Adipocyte (in vitro differentiated cells): ENCODE results near the gene CDC42EP4.

Experiments
- DNase-seq: peaks from one replicate; pipeline ENCODE4 v3.0.0-alpha.2; 2015; ENCODE audit warnings: low read depth
- H3K27me3 ChIP-seq: replicated peaks from 2 replicates; pipeline ENCODE4 v1.7.0; 2013; ENCODE audit warnings: mild to moderate bottlenecking, low read length, moderate library complexity; ENCODE audit not compliant: control insufficient read depth, insufficient read depth
- H3K36me3 ChIP-seq: 2 replicates; pipeline ENCODE4 v1.7.0; 2013; ENCODE audit warnings: low read length, mild to moderate bottlenecking, moderate library complexity; ENCODE audit not compliant: control insufficient read depth, insufficient read depth, severe bottlenecking
- H3K4me1 ChIP-seq: 2 replicates; pipeline ENCODE4 v1.7.0; 2013; ENCODE audit warnings: mild to moderate bottlenecking, low read length, moderate library complexity; ENCODE audit not compliant: control insufficient read depth, insufficient read depth
- H3K4me3 ChIP-seq: 2 replicates; pipeline ENCODE4 v1.7.0; 2013; ENCODE audit warnings: mild to moderate bottlenecking, low read length, moderate library complexity
- H3K9ac ChIP-seq: 2 replicates; pipeline ENCODE4 v1.7.0; 2013; ENCODE audit warnings: mild to moderate bottlenecking, low read length, moderate library complexity
- H3K9me3 ChIP-seq: 2 replicates; pipeline ENCODE4 v1.7.0; 2013; ENCODE audit warnings: mild to moderate bottlenecking, low read length, moderate library complexity; ENCODE audit not compliant: control insufficient read depth

The CDC42EP4 gene

GRCh38 chr17:73351764-73352163 is 40.0 kb upstream of the CDC42EP4 start:
- no peak for DNase-seq
- Histone ChIP-seq H3K4me1 (peaks cover 23% of the 10 kb centered on the region), H3K4me3 (no peak overlapping the region), H3K36me3 (no peaks in the 10 kb centered on the region), H3K9ac (no peak overlapping the region), H3K9me3 (no peaks in the 10 kb centered on the region), H3K27me3 (no peaks in the 10 kb centered on the region)

- DNase-seq = no peak
- Histone ChIP-seq H3K9ac (no peak overlapping the region), H3K27me3 (no peaks in the 10 kb centered on the region), H3K36me3 (no peaks in the 10 kb centered on the region), H3K9me3 (no peaks in the 10 kb centered on the region), H3K4me3 (no peak overlapping the region), H3K4me1 (peaks cover 16% of the 10 kb centered on the region)
Observed at GRCh38 chr17:73350864-73351263, 39.1 kb upstream of the CDC42EP4 start.

GRCh38 chr17:73349647-73350046 is 37.8 kb upstream of the CDC42EP4 start:
- no peak overlapping the region for H3K9ac ChIP-seq
- DNase-seq = no peak
- H3K4me1 ChIP-seq = peaks cover 14% of the 10 kb centered on the region
- no peaks in the 10 kb centered on the region for H3K36me3 ChIP-seq
- H3K4me3 ChIP-seq = no peak overlapping the region
- no peaks in the 10 kb centered on the region for H3K9me3 ChIP-seq
- no peaks in the 10 kb centered on the region for H3K27me3 ChIP-seq

GRCh38 chr17:73349138-73349537 is 37.3 kb upstream of the CDC42EP4 start:
- no peaks in the 10 kb centered on the region for H3K36me3 ChIP-seq
- no peak overlapping the region for H3K9ac ChIP-seq
- no peaks in the 10 kb centered on the region for H3K27me3 ChIP-seq
- no peak for DNase-seq
- no peaks in the 10 kb centered on the region for H3K9me3 ChIP-seq
- no peak overlapping the region for H3K4me3 ChIP-seq
- H3K4me1 ChIP-seq = peaks cover 15% of the 10 kb centered on the region

- H3K36me3 ChIP-seq = no peaks in the 10 kb centered on the region
- no peak overlapping the region for H3K9ac ChIP-seq
- H3K9me3 ChIP-seq = no peaks in the 10 kb centered on the region
- H3K27me3 ChIP-seq = no peaks in the 10 kb centered on the region
- H3K4me3 ChIP-seq = no peak overlapping the region
- no peak for DNase-seq
- H3K4me1 ChIP-seq = peaks cover 18% of the 10 kb centered on the region
Observed at GRCh38 chr17:73348829-73349095, 37.0 kb upstream of the CDC42EP4 start.

GRCh38 chr17:73348018-73348828 is 36.4 kb upstream of the CDC42EP4 start:
- H3K4me3 ChIP-seq = no peak overlapping the region
- no peaks in the 10 kb centered on the region for H3K36me3 ChIP-seq
- no peak overlapping the region for H3K9ac ChIP-seq
- peaks cover 24% of the 10 kb centered on the region for H3K4me1 ChIP-seq
- DNase-seq = no peak
- H3K9me3 ChIP-seq = no peaks in the 10 kb centered on the region
- no peaks in the 10 kb centered on the region for H3K27me3 ChIP-seq

GRCh38 chr17:73347351-73347750 is 35.5 kb upstream of the CDC42EP4 start:
- H3K4me1 ChIP-seq = peaks cover 32% of the 10 kb centered on the region
- H3K27me3 ChIP-seq = no peaks in the 10 kb centered on the region
- no peak overlapping the region for H3K9ac ChIP-seq
- no peaks in the 10 kb centered on the region for H3K9me3 ChIP-seq
- no peak overlapping the region for H3K4me3 ChIP-seq
- no peak for DNase-seq
- H3K36me3 ChIP-seq = no peaks in the 10 kb centered on the region

GRCh38 chr17:73346501-73347162 is 34.8 kb upstream of the CDC42EP4 start:
- no peak overlapping the region for H3K4me3 ChIP-seq
- no peaks in the 10 kb centered on the region for H3K27me3 ChIP-seq
- H3K36me3 ChIP-seq = no peaks in the 10 kb centered on the region
- no peaks in the 10 kb centered on the region for H3K9me3 ChIP-seq
- no peak for DNase-seq
- peaks cover 40% of the 10 kb centered on the region for H3K4me1 ChIP-seq
- H3K9ac ChIP-seq = no peak overlapping the region

- Histone ChIP-seq H3K9ac (peak overlapping the region; percentile 66), H3K9me3 (no peaks in the 10 kb centered on the region), H3K4me3 (no peak overlapping the region), H3K4me1 (peaks cover 61% of the 10 kb centered on the region), H3K27me3 (no peaks in the 10 kb centered on the region), H3K36me3 (no peaks in the 10 kb centered on the region)
- peak; percentile 39 for DNase-seq
Observed at GRCh38 chr17:73343739-73344454, 32.1 kb upstream of the CDC42EP4 start.

- Histone ChIP-seq H3K4me1 (peaks cover 67% of the 10 kb centered on the region), H3K36me3 (no peaks in the 10 kb centered on the region), H3K27me3 (no peaks in the 10 kb centered on the region), H3K9ac (peak overlapping the region; percentile 66), H3K4me3 (peak overlapping the region; percentile 7), H3K9me3 (no peaks in the 10 kb centered on the region)
- DNase-seq = peak; percentile 94
Observed at GRCh38 chr17:73343168-73343634, 31.4 kb upstream of the CDC42EP4 start.

- peak overlapping the region; percentile 7 for H3K4me3 ChIP-seq
- H3K9ac ChIP-seq = peak overlapping the region; percentile 66
- H3K27me3 ChIP-seq = no peaks in the 10 kb centered on the region
- H3K4me1 ChIP-seq = peaks cover 71% of the 10 kb centered on the region
- H3K9me3 ChIP-seq = no peaks in the 10 kb centered on the region
- DNase-seq = peak; percentile 74
- no peaks in the 10 kb centered on the region for H3K36me3 ChIP-seq
Observed at GRCh38 chr17:73342541-73343167, 30.9 kb upstream of the CDC42EP4 start.
